Tibial artery (tissue), 4 donors: ENCODE results near the gene P3H2.
A peak's percentile ranks its signal among the peaks of the same experiment; 100 is the strongest.

ENCODE experiments used
- DNase-seq, 2 donors: peaks; one replicate each; pipeline ENCODE4 v3.0.0-alpha.2; 2019
- H3K27ac ChIP-seq, 2 donors: fragments of 200-600 bp; sonication (generic) in 1 of 2; 1 replicate in 1 of 2; 2 replicates in 1 of 2; pipeline ENCODE4 v1.5.1; 2018 to 2019; ENCODE audit warnings: mild to moderate bottlenecking in 1 of 2
- H3K27me3 ChIP-seq, 2 donors: fragments of 200-600 bp; sonication (generic) in 1 of 2; one replicate each; pipeline versions ENCODE4 v1.5.1 to v1.6.0; 2016 to 2019
- H3K36me3 ChIP-seq, 3 donors: fragments of 200-600 bp; sonication (generic) in 2 of 3; one replicate each; pipeline ENCODE4 v1.5.1; 2016 to 2019; ENCODE audit warnings: mild to moderate bottlenecking in 2 of 3
- H3K4me1 ChIP-seq, 4 donors: fragments of 200-600 bp; sonication (generic) in 2 of 4; 1 replicate in 3 of 4; 2 replicates in 1 of 4; pipeline ENCODE4 v1.5.1; 2016 to 2019
- H3K4me3 ChIP-seq, 2 donors: fragments of 200-600 bp; sonication (generic) in 1 of 2; 1 replicate in 1 of 2; 2 replicates in 1 of 2; pipeline ENCODE4 v1.5.1; 2018 to 2019; ENCODE audit warnings: mild to moderate bottlenecking in 2 of 2
- H3K9me3 ChIP-seq, 3 donors: fragments of 200-600 bp; sonication (generic) in 1 of 3; one replicate each; pipeline ENCODE4 v1.5.1; 2016 to 2019
- CTCF ChIP-seq, 2 experiments: fragments of 200-600 bp in 1 of 2; fragments of 450-650 bp in 1 of 2; IDR thresholded peaks; one replicate each; pipeline ENCODE4 v1.5.1; 2017 to 2019; ENCODE audit warnings: antibody characterized with exemption in 2 of 2, mild to moderate bottlenecking in 1 of 2, moderate library complexity in 1 of 2
- intact Hi-C: fragments of 100-400 bp; cut with DNase I; formaldehyde crosslinking; loops from one replicate; pipeline ENCODE4 v1.15.0; 2023; ENCODE audit warnings: low total_unique reads

The P3H2 gene

GRCh38 chr3:190048932-190049441 is 71.7 kb downstream of the P3H2 start:
- Histone ChIP-seq H3K4me3 (peak overlapping the region; percentile 9 to 23), H3K36me3 (no peaks in the 10 kb centered on the region), H3K27me3 (no peaks in the 10 kb centered on the region), H3K27ac (no peak overlapping the region), H3K4me1 (peaks cover 0 to 10% (median 6%) of the 10 kb centered on the region in 4 donors), H3K9me3 (no peaks in the 10 kb centered on the region)
- intact Hi-C loops = no loop called here
- DNase-seq = peak; percentile 23 to 66
- TF ChIP-seq CTCF (IDR thresholded peaks at IDR 0.05) = no peak

GRCh38 chr3:190044974-190045373 is 75.7 kb downstream of the P3H2 start:
- intact Hi-C loops = no loop called here
- Histone ChIP-seq H3K4me1 (peaks cover 0 to 13% (median 7%) of the 10 kb centered on the region in 4 donors), H3K27me3 (no peaks in the 10 kb centered on the region), H3K27ac (no peak overlapping the region), H3K9me3 (no peaks in the 10 kb centered on the region), H3K36me3 (no peaks in the 10 kb centered on the region), H3K4me3 (no peak overlapping the region)
- DNase-seq = no peak
- TF ChIP-seq CTCF (IDR thresholded peaks at IDR 0.05) = no peak

GRCh38 chr3:190044142-190044541 is 76.6 kb downstream of the P3H2 start:
- H3K4me1 ChIP-seq = peaks cover 0 to 11% (median 6%) of the 10 kb centered on the region in 4 donors
- no peaks in the 10 kb centered on the region for H3K27me3 ChIP-seq
- intact Hi-C loops = no loop called here
- H3K4me3 ChIP-seq = no peak overlapping the region
- no peaks in the 10 kb centered on the region for H3K9me3 ChIP-seq
- TF ChIP-seq CTCF (IDR thresholded peaks at IDR 0.05) = no peak
- DNase-seq = no peak
- no peaks in the 10 kb centered on the region for H3K36me3 ChIP-seq
- H3K27ac ChIP-seq = no peak overlapping the region

- H3K27me3 ChIP-seq = no peaks in the 10 kb centered on the region
- H3K27ac ChIP-seq = no peak overlapping the region
- intact Hi-C loops = no loop called here
- TF ChIP-seq CTCF (IDR thresholded peaks at IDR 0.05) = no peak
- H3K36me3 ChIP-seq = no peaks in the 10 kb centered on the region
- no peak overlapping the region for H3K4me3 ChIP-seq
- no peaks in the 10 kb centered on the region for H3K9me3 ChIP-seq
- peaks cover 0 to 8% (median 3%) of the 10 kb centered on the region in 4 donors for H3K4me1 ChIP-seq
- no peak for DNase-seq
Measured at GRCh38 chr3:190043741-190044140, 77.0 kb downstream of the P3H2 start.

GRCh38 chr3:190042558-190042957 is 78.1 kb downstream of the P3H2 start:
- no peak overlapping the region for H3K4me3 ChIP-seq
- no peaks in the 10 kb centered on the region for H3K27me3 ChIP-seq
- no peaks in the 10 kb centered on the region for H3K9me3 ChIP-seq
- H3K36me3 ChIP-seq = no peaks in the 10 kb centered on the region
- peaks cover 0 to 5% (median 0%) of the 10 kb centered on the region in 4 donors for H3K4me1 ChIP-seq
- no peak overlapping the region for H3K27ac ChIP-seq
- intact Hi-C loops = no loop called here
- DNase-seq = no peak
- TF ChIP-seq CTCF (IDR thresholded peaks at IDR 0.05) = no peak
